Measurements from ENCODE around the gene PPFIA1.

GRCh38 chr11:70418130-70418529 lies 147.6 kb downstream of the PPFIA1 start:
- no peak for TF ChIP-seq POLR2A (IDR thresholded peaks at IDR 0.05; ENCODE audit: low read length)
- no peak for TF ChIP-seq GATA1 (IDR thresholded peaks at IDR 0.05; ENCODE audit: low read depth, low read length)
